Measurements from ENCODE around the gene KRT83. TPM values are rescaled to one million over a fixed set of nuclear protein-coding genes. Genes with fewer than 3 reads are reported as not detected.
"Not testable (repeated sequence)": the region's sequence is repeated elsewhere in the genome, so short reads cannot be mapped to it uniquely, and the experiment has no call there.

The KRT83 gene
- total and polyA plus RNA-seq, 2 donors (not counting 1 experiment from before 2014, with no cell fraction given), result not detected

DNA sequence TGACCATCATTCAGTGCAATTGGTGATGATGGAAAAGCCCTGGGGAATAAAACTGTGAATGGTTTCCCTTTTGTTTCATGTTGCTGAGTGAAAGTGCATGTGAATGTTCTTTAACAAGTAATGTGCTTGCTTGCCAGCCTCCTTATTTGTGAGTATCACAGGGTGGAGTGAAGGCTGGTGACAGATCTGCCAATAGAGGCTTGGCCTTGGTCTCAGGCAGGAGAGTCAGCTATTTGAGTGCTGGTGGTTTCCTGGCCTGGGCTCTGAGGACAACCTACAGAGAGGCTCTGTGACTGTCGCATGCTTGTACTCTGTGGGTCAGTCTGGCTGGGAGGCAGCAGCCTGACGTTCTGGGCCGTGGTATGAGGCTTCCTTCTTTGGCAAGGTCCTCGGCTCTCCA, 25.4 kb upstream of the KRT83 start:
- 21% methylated on average over 3 of the region's 4 CpGs for WGBS (ENCODE audit: insufficient coverage)
- no peaks in the 10 kb centered on the region for H3K79me2 ChIP-seq (ENCODE audit: control insufficient read depth, insufficient read depth, low read length)
- peaks cover 0 to 7% (median 0%) of the 10 kb centered on the region in 3 donors for H3K9me3 ChIP-seq (ENCODE audit: control extremely low read depth in 1 of 3, control insufficient read depth in 2 of 3, insufficient read depth in 1 of 3, low read length in 2 of 3)
- Mint-ChIP-seq H3K4me1 (no peaks in the 10 kb centered on the region), H3K9me3 (ENCODE audit: insufficient read depth) (no peaks in the 10 kb centered on the region), H3K4me3 (no peak overlapping the region), H3K27ac (no peak overlapping the region), H3K27me3 (peaks cover 14% of the 10 kb centered on the region)
- peaks cover 0 to 4% (median 0%) of the 10 kb centered on the region in 4 experiments for H3K27me3 ChIP-seq (replicated peaks in 1 of 4; ENCODE audit: control extremely low read depth in 1 of 4, control insufficient read depth in 3 of 4, insufficient read depth in 4 of 4, low read length in 3 of 4)
- no peak overlapping the region for H3K27ac ChIP-seq (ENCODE audit: low read length in 2 of 2)
- H2AFZ ChIP-seq (ENCODE audit: insufficient read depth, low read depth, low read length, poor library complexity, severe bottlenecking), result no peak overlapping the region
- H3K9ac ChIP-seq (ENCODE audit: low read length), result no peak overlapping the region
- CTCF ChIA-PET, result no interaction called here
- no peak overlapping the region for H3K4me2 ChIP-seq (replicated peaks; ENCODE audit: low read depth, low read length, poor library complexity, severe bottlenecking)
- no peaks in the 10 kb centered on the region for H3K4me1 ChIP-seq (ENCODE audit: control insufficient read depth in 2 of 2, insufficient read depth in 2 of 2, low read length in 2 of 2)
- TF ChIP-seq, protein P1, sequence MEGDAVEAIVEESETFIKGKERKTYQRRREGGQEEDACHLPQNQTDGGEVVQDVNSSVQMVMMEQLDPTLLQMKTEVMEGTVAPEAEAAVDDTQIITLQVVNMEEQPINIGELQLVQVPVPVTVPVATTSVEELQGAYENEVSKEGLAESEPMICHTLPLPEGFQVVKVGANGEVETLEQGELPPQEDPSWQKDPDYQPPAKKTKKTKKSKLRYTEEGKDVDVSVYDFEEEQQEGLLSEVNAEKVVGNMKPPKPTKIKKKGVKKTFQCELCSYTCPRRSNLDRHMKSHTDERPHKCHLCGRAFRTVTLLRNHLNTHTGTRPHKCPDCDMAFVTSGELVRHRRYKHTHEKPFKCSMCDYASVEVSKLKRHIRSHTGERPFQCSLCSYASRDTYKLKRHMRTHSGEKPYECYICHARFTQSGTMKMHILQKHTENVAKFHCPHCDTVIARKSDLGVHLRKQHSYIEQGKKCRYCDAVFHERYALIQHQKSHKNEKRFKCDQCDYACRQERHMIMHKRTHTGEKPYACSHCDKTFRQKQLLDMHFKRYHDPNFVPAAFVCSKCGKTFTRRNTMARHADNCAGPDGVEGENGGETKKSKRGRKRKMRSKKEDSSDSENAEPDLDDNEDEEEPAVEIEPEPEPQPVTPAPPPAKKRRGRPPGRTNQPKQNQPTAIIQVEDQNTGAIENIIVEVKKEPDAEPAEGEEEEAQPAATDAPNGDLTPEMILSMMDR (IDR thresholded peaks at IDR 0.05), result no peak
- no peak for TF ChIP-seq EZH2 (IDR thresholded peaks at IDR 0.05; ENCODE audit: borderline replicate concordance, insufficient read depth, low read depth, low read length, poor library complexity, severe bottlenecking)
- POLR2A ChIA-PET, result no interaction called here
- no peaks in the 10 kb centered on the region for H4K20me1 ChIP-seq (ENCODE audit: control insufficient read depth, insufficient read depth, low read length, poor library complexity, severe bottlenecking)
- ATAC-seq (ENCODE audit: low read depth), result no peak
- no peaks in the 10 kb centered on the region for H3K36me3 ChIP-seq (replicated peaks in 1 of 2; ENCODE audit: control extremely low read depth in 1 of 2, control insufficient read depth in 1 of 2, extremely low read depth in 1 of 2, insufficient read depth in 2 of 2, low read length in 1 of 2)
- intact Hi-C loops (cut with micrococcal nuclease), result no loop called here
- DNase-seq, result no peak
- H3K4me3 ChIP-seq (ENCODE audit: control extremely low read depth in 1 of 5, extremely low read depth in 1 of 5, insufficient read depth in 1 of 5, low read depth in 2 of 5, low read length in 4 of 5), result no peak overlapping the region

DNA sequence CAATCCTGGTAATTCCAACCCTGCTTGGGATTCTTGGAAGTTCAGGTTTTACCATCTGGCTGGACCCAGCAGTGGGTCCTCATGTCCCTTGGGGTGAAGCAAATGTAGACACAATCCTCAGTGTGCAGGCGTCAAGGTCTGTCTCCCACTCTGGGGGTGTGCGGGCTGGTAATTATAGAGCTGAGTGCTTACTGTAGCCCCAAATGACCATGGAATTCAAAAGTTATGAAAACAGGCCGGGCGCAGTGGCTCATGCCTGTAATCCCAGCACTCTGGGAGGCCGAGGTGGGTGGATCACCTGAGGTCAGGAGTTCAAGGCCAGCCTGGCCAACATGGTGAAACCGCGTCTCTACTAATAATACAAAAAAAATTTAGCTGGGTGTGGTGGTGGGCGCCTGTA, 23.8 kb upstream of the KRT83 start:
- H4K20me1 ChIP-seq (ENCODE audit: control insufficient read depth, insufficient read depth, low read length, poor library complexity, severe bottlenecking); DNase-seq; H2AFZ ChIP-seq (ENCODE audit: insufficient read depth, low read depth, low read length, poor library complexity, severe bottlenecking); intact Hi-C loops (cut with micrococcal nuclease); H3K9ac ChIP-seq (ENCODE audit: low read length); CTCF ChIA-PET; H3K4me1 ChIP-seq (ENCODE audit: control insufficient read depth in 2 of 2, insufficient read depth in 2 of 2, low read length in 2 of 2); H3K4me3 ChIP-seq (ENCODE audit: control extremely low read depth in 1 of 5, extremely low read depth in 1 of 5, insufficient read depth in 1 of 5, low read depth in 2 of 5, low read length in 4 of 5); H3K27me3 ChIP-seq (replicated peaks in 1 of 4; ENCODE audit: control extremely low read depth in 1 of 4, control insufficient read depth in 3 of 4, insufficient read depth in 4 of 4, low read length in 3 of 4); H3K27ac ChIP-seq (ENCODE audit: low read length in 2 of 2); POLR2A ChIA-PET; H3K79me2 ChIP-seq (ENCODE audit: control insufficient read depth, insufficient read depth, low read length); H3K36me3 ChIP-seq (replicated peaks in 1 of 2; ENCODE audit: control extremely low read depth in 1 of 2, control insufficient read depth in 1 of 2, extremely low read depth in 1 of 2, insufficient read depth in 2 of 2, low read length in 1 of 2); ATAC-seq (ENCODE audit: low read depth); H3K4me3 Mint-ChIP-seq; H3K4me2 ChIP-seq (replicated peaks; ENCODE audit: low read depth, low read length, poor library complexity, severe bottlenecking); H3K9me3 ChIP-seq (ENCODE audit: control extremely low read depth in 1 of 3, control insufficient read depth in 2 of 3, insufficient read depth in 1 of 3, low read length in 2 of 3); H3K9me3 Mint-ChIP-seq (ENCODE audit: insufficient read depth); H3K27ac Mint-ChIP-seq; H3K4me1 Mint-ChIP-seq: not testable (repeated sequence)
- WGBS (ENCODE audit: insufficient coverage), result 100% methylated on average over 2 of the region's 8 CpGs
- H3K27me3 Mint-ChIP-seq, result peaks cover 11% of the 10 kb centered on the region
